ENCODE data around the gene INPP5E. TPM values are rescaled to one million over a fixed set of nuclear protein-coding genes. Genes with fewer than 3 reads are reported as not detected.

Gene INPP5E
- total RNA-seq, 1 donor from 2014 or later: 16.7 TPM

DNA sequence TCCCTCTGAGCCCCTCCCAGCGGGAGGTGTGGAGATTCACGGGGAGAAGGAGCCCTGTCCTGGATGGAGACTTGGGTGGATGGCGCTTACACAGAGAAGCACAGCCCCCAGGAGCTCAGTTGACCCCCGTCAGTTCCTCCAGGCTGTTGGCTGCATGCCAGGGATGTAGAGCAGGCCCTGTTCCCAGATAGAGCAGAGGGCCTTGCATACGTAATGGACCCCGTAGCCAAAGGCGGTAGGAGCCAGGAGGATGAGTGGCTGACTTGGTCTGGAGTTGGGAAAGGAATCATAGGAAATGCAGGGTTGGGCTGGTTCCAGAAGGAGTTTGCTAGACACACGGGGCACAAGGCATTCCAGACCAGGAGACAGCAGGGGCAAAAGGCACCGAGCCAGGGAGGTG is 26.7 kb downstream of the INPP5E start:
- Mint-ChIP-seq H3K9me3 (ENCODE audit: unreplicated experiment) (no peaks in the 10 kb centered on the region), H3K27me3 (ENCODE audit: unreplicated experiment) (no peaks in the 10 kb centered on the region)

GRCh38 chr9:136411378-136411777 is 28.3 kb downstream of the INPP5E start:
- H3K4me3 Mint-ChIP-seq (ENCODE audit: unreplicated experiment): peak overlapping the region; percentile 89
- TF ChIP-seq CTCF (IDR thresholded peaks at IDR 0.05): no peak
- H3K36me3 Mint-ChIP-seq (ENCODE audit: unreplicated experiment): peaks cover 26% of the 10 kb centered on the region
- peak overlapping the region; percentile 86 for H3K27ac Mint-ChIP-seq (ENCODE audit: unreplicated experiment)
- H3K9me3 Mint-ChIP-seq (ENCODE audit: unreplicated experiment): no peaks in the 10 kb centered on the region
- peaks cover 32% of the 10 kb centered on the region for H3K4me1 Mint-ChIP-seq (ENCODE audit: unreplicated experiment)
- no peaks in the 10 kb centered on the region for H3K27me3 Mint-ChIP-seq (ENCODE audit: unreplicated experiment)
- DNase-seq (ENCODE audit: extremely low spot score, unreplicated experiment): no peak

More for the DNA sequence above, 26.7 kb downstream of the INPP5E start:
- peaks cover 30% of the 10 kb centered on the region for H3K36me3 Mint-ChIP-seq (ENCODE audit: unreplicated experiment)
- TF ChIP-seq CTCF (IDR thresholded peaks at IDR 0.05): no peak
- DNase-seq (ENCODE audit: extremely low spot score, unreplicated experiment): no peak
- peaks cover 32% of the 10 kb centered on the region for H3K4me1 Mint-ChIP-seq (ENCODE audit: unreplicated experiment)
- H3K4me3 Mint-ChIP-seq (ENCODE audit: unreplicated experiment): no peak overlapping the region
- H3K27ac Mint-ChIP-seq (ENCODE audit: unreplicated experiment): no peak overlapping the region

- Mint-ChIP-seq H3K36me3 (ENCODE audit: unreplicated experiment) (peaks cover 25% of the 10 kb centered on the region), H3K27me3 (ENCODE audit: unreplicated experiment) (no peaks in the 10 kb centered on the region), H3K4me3 (ENCODE audit: unreplicated experiment) (peak within 1 kb of the TSS; percentile 89), H3K27ac (ENCODE audit: unreplicated experiment) (peak within 1 kb of the TSS; percentile 86), H3K9me3 (ENCODE audit: unreplicated experiment) (no peaks in the 10 kb centered on the region), H3K4me1 (ENCODE audit: unreplicated experiment) (peaks cover 32% of the 10 kb centered on the region)
- DNase-seq (ENCODE audit: extremely low spot score, unreplicated experiment): peak; percentile 95
- TF ChIP-seq CTCF (IDR thresholded peaks at IDR 0.05): no peak
Measured at GRCh38 chr9:136410500-136411287, 29.0 kb downstream of the INPP5E start, which contains the start of the genes ENTR1 and PMPCA. Gene ENTR1 (minus strand): TSS chr9:136410614. CDS start chr9:136410397, 217 bp downstream. Gene PMPCA (plus strand): TSS chr9:136410658. CDS start chr9:136410669, 11 bp downstream.

GRCh38 chr9:136409557-136410455 is 29.8 kb downstream of the INPP5E start:
- peak overlapping the region; percentile 86 for H3K4me3 Mint-ChIP-seq (ENCODE audit: unreplicated experiment)
- no peak for DNase-seq (ENCODE audit: extremely low spot score, unreplicated experiment)
- no peaks in the 10 kb centered on the region for H3K9me3 Mint-ChIP-seq (ENCODE audit: unreplicated experiment)
- H3K27ac Mint-ChIP-seq (ENCODE audit: unreplicated experiment): peak overlapping the region; percentile 75
- H3K36me3 Mint-ChIP-seq (ENCODE audit: unreplicated experiment): peaks cover 32% of the 10 kb centered on the region
- H3K4me1 Mint-ChIP-seq (ENCODE audit: unreplicated experiment): peaks cover 32% of the 10 kb centered on the region
- H3K27me3 Mint-ChIP-seq (ENCODE audit: unreplicated experiment): no peaks in the 10 kb centered on the region
- no peak for TF ChIP-seq CTCF (IDR thresholded peaks at IDR 0.05)
